Left renal cortex interstitium (tissue), 4 donors: ENCODE measurements around the gene FAHD2B. TPM values are rescaled to one million over a fixed set of nuclear protein-coding genes. Genes with fewer than 3 reads are reported as not detected.
"Not testable (repeated sequence)": the region's sequence is repeated elsewhere in the genome, so short reads cannot be mapped to it uniquely, and the experiment has no call there.

Experiments
- DNase-seq, 4 donors: peaks; one replicate each; pipeline ENCODE4 v3.0.0-alpha.2; 2013; ENCODE audit warnings: low read depth in 4 of 4, low spot score in 2 of 4, missing footprints in 1 of 4
- polyA plus RNA-seq, 4 donors: library from polyadenylated mRNA; unstranded; fragments of 120-200 nt; gene quantifications; one replicate each; pipeline ENCODE4 v1.2.1, GENCODE V29; 2013; ENCODE audit not compliant: insufficient read length in 4 of 4

Gene FAHD2B, protein sequence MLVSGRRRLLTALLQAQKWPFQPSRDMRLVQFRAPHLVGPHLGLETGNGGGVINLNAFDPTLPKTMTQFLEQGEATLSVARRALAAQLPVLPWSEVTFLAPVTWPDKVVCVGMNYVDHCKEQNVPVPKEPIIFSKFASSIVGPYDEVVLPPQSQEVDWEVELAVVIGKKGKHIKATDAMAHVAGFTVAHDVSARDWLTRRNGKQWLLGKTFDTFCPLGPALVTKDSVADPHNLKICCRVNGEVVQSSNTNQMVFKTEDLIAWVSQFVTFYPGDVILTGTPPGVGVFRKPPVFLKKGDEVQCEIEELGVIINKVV
- polyA plus RNA-seq = 10 to 100 TPM; 20.7 to 34.9 (median 27.1) TPM

DNA sequence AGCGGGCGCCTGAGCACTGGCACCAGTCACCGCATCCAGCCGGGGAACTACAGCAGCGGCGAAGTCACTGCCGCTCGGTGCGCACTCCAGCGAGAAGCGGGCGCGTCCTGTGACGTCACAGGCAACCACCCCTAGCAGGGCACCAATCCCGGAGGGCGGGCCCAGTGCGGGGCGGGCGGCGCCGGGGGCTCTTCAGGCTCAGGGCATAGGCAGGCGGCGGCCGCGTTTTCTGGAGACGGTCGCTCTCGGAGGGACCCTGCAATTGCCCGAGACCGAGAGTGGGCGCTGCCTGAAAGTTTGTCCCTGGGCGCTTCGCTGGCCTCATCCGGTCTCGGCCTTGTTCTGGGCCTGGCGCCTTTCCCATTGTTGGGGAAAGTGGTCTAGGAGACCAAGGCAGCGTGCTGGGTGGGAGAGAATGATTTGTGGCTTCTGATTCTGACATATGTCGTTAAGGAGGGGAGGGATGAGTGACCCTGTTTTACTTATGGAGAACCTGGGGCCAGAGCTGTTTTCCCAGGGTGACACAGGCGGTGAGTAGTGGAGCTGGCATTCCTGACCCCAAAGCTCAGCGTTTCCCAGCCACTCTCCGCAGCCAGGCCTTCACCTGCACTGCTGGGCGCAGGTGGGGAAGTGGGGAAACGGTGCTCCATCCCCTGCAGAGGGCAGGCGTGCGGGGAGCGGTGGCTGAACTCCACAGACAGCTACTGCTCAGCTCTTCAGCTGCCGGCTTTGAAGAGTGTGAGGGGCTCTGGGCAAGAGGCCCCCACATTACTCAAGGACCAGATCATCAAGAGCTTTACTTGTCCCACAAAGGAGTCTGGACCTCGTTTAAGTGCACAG lies at the start of gene FAHD2B:
Gene FAHD2B (minus strand): TSS at position 111 of the 840 bp plus-strand sequence. CDS start 3,176 bp downstream, outside the sequence.
- DNase-seq = peak in 2 of 4 donors; percentile 55 to 62

DNA sequence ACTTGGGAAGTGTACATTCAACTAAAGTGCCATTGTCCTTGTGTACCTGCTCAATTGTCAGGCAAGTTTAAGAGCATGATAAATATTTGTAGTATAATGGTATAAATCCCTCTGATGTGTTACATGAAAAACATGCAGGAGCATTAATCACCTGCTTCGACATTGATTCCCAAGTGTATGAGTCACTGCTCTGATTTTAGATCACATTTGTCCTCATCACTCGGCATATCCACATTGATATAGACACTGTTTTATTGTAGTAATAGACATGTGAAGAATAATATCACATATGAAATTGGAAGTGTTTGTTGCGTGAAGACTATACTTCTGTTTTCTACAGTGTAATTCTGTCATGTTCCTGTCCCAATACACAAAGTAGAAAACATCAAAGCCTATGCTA lies 49.3 kb upstream of the FAHD2B start:
- not testable (repeated sequence) for DNase-seq

- not testable (repeated sequence) for DNase-seq
These were observed 34.4 kb upstream of the FAHD2B start for GRCh38 chr2:97129090-97129489.

GRCh38 chr2:97113882-97114255 lies 19.2 kb upstream of the FAHD2B start:
- DNase-seq = not testable (repeated sequence)

DNA sequence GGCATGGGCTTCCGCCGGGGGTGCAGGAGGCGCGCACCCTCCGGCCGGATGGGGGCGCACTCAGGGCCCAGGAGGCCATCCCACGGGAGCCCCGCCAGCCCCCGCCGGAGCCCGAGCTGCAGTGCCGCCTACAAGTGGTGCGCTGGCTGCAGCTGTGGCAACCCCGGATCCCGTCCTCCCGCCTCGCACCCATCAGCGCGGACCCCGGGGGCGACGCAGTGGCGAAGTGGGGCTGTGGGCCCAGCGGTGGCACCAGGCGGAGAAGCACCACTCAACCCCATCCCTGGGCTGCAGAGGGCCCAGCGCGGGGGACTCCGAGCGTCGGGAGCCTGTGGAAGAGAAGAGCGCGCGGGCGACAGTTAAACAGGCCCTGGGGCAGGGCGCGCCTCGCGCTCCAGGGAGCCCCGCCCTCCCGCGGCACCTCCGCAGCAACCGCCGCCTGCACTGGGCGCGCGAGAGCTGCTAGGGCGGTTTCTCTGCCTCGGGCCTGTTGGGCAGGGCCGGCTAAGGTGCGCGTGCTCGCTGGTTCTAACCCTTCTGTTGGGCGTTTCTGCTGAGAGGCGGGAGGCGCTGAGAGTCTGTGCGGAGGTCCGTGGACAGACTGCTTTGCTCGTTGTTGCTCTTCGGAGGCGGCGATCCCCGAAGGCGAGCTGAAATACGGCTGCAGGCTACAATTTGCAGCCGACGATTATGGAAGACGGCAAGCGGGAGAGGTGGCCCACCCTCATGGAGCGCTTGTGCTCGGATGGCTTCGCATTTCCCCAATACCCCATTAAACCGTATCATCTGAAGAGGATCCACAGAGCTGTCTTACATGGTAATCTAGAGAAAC lies 18.6 kb upstream of the FAHD2B start, which contains the start of gene ANKRD36:
Gene ANKRD36 (plus strand): TSS at position 104 of the 832 bp plus-strand sequence. CDS start 587 bp downstream, at position 691.
- DNase-seq = peak; percentile 58 to 73 (median 62)

DNA sequence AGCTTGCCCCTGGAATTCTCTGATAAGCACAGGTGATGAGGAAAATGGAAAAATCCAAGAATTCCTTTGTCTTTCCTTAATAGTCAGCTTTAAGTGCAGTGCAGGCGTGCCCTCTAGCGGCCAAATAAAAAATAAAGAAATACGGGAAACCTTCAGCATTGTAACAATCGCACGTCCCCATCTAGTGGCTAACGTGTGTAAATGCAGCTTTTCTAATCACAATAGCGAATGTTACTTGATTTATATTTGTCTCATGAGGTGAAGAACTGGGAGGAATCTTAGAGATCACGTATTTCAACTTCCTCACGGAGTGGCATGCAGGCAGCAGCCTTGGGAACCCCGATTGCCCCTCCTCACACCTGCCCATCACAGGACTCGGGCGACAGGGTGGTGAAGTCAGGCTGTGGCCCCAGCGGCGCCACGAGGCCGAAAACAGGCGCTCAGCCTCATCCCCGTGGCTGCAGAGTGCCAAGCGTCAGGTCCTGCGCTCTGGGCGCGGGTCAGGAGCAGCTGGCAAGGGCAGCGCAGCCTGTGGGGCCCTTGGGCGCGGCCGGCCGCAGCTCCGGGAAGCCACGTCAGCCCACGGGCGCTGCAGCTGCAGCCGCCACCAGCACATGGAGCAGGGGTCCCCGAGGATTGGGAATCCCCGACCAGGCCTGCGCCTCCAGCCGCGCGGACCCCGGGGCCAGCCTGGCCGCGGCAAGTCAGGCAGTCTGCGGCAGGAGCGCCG lies 17.8 kb upstream of the FAHD2B start:
- peak in 3 of 4 donors; percentile 9 to 57 (median 30) for DNase-seq

GRCh38 chr2:97111246-97111645 lies 16.6 kb upstream of the FAHD2B start:
- DNase-seq = not testable (repeated sequence)

GRCh38 chr2:97106878-97107277 lies 12.2 kb upstream of the FAHD2B start:
- DNase-seq = not testable (repeated sequence)

DNA sequence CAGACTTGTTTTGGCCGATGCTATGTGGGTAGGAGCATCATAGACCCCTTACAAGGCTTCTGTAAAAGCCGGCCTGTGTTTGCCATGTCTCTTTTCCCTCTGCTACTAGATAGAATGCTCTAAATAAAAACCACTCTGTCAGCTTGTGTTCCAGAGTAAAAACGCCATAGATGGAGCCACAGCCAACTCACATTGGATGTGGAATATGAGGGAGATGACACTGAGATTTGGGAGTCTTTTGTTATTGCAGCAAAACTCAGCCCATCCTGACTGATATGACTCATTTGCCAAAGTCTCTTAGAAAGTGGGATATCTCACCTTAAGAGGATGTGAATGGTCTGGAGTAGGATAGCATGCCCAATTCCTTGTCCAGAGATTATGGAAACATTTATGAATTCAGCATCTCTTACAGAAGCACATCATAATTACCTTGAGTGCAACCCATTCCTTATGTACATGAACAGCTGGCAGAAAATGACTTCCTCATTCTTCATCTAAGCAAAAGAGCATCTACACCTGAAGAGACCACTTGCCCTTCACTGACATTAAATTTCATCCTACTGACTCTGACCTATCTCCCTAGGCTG lies 4.2 kb upstream of the FAHD2B start:
- DNase-seq = not testable (repeated sequence)

DNA sequence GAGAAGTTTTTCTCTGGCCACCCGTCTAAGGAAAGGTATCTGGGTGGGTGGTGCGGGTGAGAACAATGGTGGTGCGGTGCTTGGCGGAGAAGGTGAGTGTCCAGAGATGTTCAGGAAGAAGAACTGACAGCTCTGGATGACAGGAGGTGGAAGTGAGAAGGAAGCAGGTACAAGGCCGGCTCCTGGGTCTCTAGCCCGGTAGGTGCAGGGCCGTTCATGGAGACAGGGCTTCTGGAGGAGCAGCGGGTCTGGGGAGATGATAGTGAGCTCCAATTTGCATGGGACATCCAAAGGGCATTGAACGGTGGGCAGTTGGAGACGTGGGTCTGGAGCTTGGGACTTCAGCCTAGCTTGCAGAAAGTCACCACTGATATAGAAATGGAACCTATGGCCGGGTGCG lies 979 bp upstream of the FAHD2B start:
- no peak for DNase-seq

- DNase-seq = not testable (repeated sequence)
These were observed 505 bp downstream of the FAHD2B start for GRCh38 chr2:97093983-97094771.

GRCh38 chr2:97092946-97093345 lies 1.7 kb downstream of the FAHD2B start:
- DNase-seq = not testable (repeated sequence)

- not testable (repeated sequence) for DNase-seq
These were observed 6.0 kb downstream of the FAHD2B start for GRCh38 chr2:97088706-97089105.

DNA sequence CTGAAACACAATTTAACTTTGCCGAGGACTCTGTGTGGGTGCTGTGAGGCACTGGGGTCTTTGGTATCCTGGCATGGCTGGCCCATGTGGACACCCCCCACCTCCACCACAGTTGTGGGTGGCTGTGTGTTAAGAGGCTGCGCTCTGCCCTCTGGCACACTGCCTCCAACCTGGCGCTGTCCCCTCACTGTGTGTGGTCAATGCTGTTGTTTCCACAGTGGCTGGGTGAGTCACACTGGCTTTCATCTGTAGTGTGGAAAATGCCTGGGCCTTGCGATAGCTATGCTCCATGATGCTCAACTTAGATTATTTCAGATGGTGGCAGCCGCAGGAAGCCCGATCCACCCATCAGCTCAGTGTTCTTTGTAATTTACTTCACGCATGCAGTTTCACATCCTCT lies 9.6 kb downstream of the FAHD2B start:
- DNase-seq = not testable (repeated sequence)

DNA sequence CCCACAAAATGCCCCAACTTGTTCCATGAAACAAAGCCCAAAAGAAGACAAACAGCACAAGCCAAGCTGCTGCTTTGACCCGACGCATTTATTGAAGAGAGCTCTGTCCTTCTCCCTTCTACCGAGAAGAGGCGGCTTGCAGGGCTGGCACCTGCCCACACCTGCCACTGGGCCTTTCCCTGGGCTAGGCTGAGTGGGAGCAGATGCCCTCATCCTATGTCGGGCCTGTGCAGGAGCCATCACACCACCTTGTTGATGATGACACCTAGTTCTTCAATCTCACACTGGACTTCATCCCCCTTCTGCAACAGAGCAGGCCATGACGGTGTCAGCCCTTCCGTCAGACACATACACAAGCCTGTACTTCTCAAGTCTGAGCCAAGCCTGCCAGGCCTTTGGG lies 11.2 kb downstream of the FAHD2B start:
- not testable (repeated sequence) for DNase-seq

DNA sequence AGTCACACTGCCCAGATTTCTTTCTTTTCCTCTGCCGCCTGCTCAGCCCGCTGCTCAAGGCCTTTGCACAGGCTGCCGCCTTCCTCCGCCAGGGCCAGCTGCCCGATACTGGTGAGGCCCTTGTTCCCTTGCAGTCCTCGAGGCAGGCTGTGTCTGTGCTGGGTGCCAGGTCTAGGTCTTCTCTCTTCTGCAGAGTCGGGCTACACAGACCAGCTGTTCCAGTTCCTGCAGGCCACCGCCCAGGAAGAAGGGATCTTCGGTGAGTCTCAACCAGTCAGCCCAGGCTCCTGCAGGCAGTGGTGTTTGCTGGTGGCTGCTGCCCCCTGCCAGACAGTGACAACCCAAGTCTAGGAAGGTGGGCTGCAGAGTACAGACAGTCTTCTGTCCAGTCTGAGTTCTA lies 12.5 kb downstream of the FAHD2B start:
- DNase-seq = not testable (repeated sequence)

DNA sequence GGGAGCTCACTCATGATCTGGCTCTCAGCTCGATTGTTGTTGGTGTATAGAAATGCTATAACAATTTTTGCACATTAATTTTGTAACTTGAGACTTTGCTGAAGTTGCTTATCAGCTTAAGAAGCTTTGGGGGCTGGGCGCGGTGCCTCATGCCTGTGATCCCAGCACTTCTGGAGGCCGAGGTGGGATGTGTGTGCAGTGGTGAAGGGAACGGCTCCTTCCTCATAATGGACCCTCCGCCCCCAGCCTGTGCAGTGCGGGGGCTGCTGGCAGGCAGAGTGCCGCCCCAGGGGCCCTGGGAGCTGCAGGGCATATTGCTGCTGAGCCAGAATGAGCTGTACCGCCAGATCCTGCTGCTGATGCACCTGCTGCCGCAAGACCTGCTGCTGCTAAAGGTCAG lies 13.8 kb downstream of the FAHD2B start:
- DNase-seq = not testable (repeated sequence)

GRCh38 chr2:97077213-97077612 lies 17.5 kb downstream of the FAHD2B start:
- not testable (repeated sequence) for DNase-seq

- not testable (repeated sequence) for DNase-seq
These were observed 23.8 kb downstream of the FAHD2B start for GRCh38 chr2:97070915-97071314.
